GM19193 (cell line): ENCODE data around the gene SORBS2.

Experiments used
- POLR2A ChIP-seq: IDR thresholded peaks from 4 replicates; pipeline ENCODE4 v1.6.1; 2011; ENCODE audit not compliant: insufficient read depth, insufficient read length; ENCODE audit errors: extremely low read depth

Gene SORBS2

DNA sequence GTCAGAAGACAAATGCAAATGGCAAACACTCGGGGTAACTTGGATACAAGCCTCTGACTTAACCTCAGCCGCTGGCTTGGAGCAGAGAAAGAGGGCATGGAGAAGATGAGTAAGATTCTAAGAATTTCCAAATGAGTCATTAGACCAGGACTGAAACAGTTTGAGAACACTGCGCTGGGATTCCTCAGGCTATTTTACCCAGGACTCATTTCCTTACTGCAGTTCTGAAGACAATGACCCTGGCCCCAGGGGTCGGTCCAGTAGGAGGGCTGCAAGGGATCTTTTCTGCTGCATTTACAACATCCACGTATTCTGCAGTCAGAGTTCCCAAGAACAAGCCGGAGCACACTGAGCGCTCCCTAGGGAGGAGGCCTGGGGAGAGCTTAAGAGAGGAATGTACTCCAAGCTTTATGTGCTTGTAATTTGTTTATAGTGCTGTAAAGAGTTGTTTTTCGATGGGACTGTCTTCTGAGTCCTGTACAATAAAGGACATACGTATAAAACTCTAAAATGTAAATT lies 27.3 kb upstream of the SORBS2 start:
- TF ChIP-seq POLR2A = no peak

- no peak for TF ChIP-seq POLR2A
Measured at GRCh38 chr4:185838514-185839193, 26.7 kb upstream of the SORBS2 start.

DNA sequence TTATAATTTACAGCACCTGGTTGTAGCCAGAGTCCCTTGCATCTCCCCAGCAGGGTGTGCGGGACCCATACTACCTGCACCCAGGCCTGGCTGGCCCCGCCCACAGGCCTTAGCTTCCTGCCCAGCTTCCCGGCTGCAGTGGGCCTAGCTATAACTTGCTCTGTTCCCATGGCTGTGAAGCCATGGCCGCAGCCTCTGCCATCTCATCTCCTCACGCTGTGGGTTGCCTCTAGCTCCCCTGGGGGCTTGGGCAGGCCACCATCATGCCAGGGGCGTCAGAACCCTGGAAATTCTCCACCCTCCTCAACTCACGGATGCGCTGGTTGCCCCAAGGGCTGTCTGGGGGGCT lies 26.1 kb upstream of the SORBS2 start:
- TF ChIP-seq POLR2A = no peak

DNA sequence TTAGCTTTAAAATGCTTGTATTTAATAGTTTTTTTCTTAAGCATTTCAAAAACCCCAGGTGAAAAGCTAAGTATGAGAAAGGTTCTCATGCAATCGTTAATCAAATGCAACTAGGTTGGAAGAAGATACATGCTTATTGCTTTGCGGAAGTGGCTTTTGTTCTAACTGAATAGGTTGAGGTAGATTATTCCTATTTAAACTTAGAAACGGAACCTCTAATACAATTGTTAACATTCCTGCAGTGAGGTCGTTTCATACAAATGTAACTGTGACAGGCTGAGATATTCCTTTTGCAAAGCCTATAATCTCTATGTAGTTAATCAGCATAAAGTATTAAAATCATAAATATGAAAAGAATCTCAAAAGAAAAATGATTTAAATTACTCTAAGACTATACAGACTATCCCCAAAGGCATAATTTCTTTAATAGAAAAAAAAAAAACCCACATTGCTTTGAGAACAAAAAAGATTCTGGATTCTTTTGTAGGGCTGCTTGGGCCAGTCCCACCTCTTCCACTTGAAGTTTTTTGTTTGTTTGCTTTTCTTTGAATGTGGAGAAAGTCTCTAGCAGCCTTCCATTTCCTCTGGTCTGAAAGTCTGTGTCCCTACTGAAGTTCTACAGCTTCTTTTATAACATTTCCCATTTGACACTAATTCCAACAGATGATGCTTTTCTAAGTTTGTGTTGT lies 25.6 kb upstream of the SORBS2 start:
- TF ChIP-seq POLR2A = no peak

GRCh38 chr4:185836241-185837084 lies 24.5 kb upstream of the SORBS2 start:
- no peak for TF ChIP-seq POLR2A

GRCh38 chr4:185835814-185836213 lies 23.8 kb upstream of the SORBS2 start:
- TF ChIP-seq POLR2A = no peak

GRCh38 chr4:185835336-185835735 lies 23.3 kb upstream of the SORBS2 start:
- no peak for TF ChIP-seq POLR2A

DNA sequence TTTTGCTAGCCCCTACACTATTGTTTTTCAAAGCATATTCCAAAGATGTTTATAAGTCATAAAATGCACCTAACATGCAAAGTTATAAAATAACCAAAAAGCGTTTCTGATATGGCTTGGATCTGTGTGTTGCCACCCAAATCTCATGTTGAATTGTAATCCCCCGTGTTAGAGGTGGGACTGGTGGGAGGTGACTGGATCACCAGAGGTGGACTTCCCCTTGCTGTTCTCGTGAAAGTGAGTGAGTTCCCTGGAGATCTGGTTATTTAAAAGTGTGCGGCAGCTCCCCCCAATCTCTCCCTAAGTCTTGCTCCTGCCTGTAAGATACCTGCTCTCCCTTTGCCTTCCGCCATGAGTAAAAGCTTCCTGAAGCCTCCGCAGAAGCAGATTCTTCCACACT lies 22.8 kb upstream of the SORBS2 start:
- TF ChIP-seq POLR2A = no peak

GRCh38 chr4:185834088-185834487 lies 22.1 kb upstream of the SORBS2 start:
- TF ChIP-seq POLR2A = no peak

GRCh38 chr4:185833055-185833598 lies 21.1 kb upstream of the SORBS2 start:
- no peak for TF ChIP-seq POLR2A

DNA sequence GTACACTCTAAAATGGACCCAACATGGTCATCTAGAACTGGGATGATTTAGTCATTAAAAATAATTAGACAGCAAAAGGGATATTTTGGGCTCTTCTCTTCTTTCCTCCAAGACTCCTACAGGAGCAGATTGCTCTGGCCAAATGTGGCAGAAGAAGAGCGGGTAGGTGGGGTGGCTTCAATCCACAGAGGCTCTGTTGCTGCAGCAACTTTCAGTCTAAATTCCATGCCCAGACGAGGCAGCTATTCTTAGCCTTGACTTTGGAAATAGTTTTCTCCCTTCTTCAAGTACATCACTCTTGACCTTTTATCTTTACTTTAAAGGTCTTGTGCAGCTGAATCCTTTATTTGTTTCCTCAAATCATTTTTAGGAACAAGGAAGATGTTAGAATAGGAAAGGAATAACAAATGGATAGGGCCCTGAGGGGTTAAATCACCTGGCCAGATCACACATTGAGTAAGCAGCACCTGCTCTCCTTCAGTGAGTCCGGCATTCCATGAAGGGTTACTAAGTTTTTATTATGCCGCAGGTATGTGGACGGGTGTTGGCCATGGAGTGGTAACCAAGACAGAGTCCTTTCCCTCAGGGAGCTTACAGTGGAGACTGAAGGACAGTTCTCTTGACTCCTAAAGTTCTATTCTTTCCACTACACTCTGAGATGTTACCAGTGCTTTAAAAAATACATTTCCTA lies 19.3 kb upstream of the SORBS2 start:
- no peak for TF ChIP-seq POLR2A

GRCh38 chr4:185830263-185830994 lies 18.4 kb upstream of the SORBS2 start:
- TF ChIP-seq POLR2A = no peak

DNA sequence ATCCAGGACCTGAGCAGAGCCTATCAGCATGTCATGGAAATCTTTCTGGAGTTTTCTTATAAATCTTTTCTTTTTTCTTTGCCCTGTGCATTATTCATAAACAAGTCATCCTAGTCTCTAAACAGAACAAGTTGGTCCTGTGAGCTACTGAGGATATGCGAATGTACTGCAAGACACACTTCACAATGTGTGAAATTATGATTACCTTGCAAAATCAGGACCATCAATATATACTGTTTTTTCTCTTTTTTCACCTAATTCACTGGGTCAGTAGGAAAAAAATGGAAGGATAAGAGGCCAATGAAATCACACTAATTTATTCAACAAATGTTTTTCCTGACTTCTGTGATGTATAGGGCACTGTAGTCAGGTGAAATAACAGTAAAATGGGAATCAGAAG lies 14.4 kb upstream of the SORBS2 start:
- TF ChIP-seq POLR2A = no peak

GRCh38 chr4:185825737-185826136 lies 13.7 kb upstream of the SORBS2 start:
- no peak for TF ChIP-seq POLR2A
